ENCODE measurements around the gene FBXO45. TPM values are rescaled to one million over a fixed set of nuclear protein-coding genes. Genes with fewer than 3 reads are reported as not detected.

The FBXO45 gene
- total and polyA plus RNA-seq, 4 donors: 1.6 to 7.7 (median 3.6) TPM

- peaks cover 0 to 9% (median 3%) of the 10 kb centered on the region in 4 donors for H3K36me3 ChIP-seq (ENCODE audit: control insufficient read depth in 4 of 4, insufficient read depth in 3 of 4, low read depth in 1 of 4, low read length in 3 of 4)
- no peak overlapping the region for H3K9ac ChIP-seq (ENCODE audit: low read depth in 1 of 2, low read length in 2 of 2)
These were observed 10.0 kb upstream of the FBXO45 start for GRCh38 chr3:196558476-196558875.

More at GRCh38 chr3:196558476-196558875, 10.0 kb upstream of the FBXO45 start:
- no peak overlapping the region for H3K4me3 ChIP-seq (ENCODE audit: low read depth in 1 of 3, low read length in 3 of 3)
- H3K9me3 ChIP-seq (ENCODE audit: control insufficient read depth in 4 of 4, low read length in 3 of 4): no peaks in the 10 kb centered on the region
- no peak overlapping the region for H3K27ac ChIP-seq (ENCODE audit: low read depth in 1 of 2, low read length in 2 of 2)
- no peak for DNase-seq (ENCODE audit: low spot score)
- TF ChIP-seq GABPA (IDR thresholded peaks at IDR 0.05 in 1 of 2, conservative IDR thresholded peaks at IDR 0.05 in 1 of 2) (no peak), TAF1 (conservative IDR thresholded peaks at IDR 0.05) (no peak), ATF3 (IDR thresholded peaks at IDR 0.05) (no peak), HNF4A (conservative IDR thresholded peaks at IDR 0.05) (no peak), EGR1 (IDR thresholded peaks at IDR 0.05; ENCODE audit: low read depth in 2 of 2) (no peak), FOXA2 (IDR thresholded peaks at IDR 0.05) (no peak), REST (IDR thresholded peaks at IDR 0.05) (no peak), JUND (IDR thresholded peaks at IDR 0.05) (no peak), RXRA (IDR thresholded peaks at IDR 0.05) (no peak), YY1 (IDR thresholded peaks at IDR 0.05) (no peak), SP1 (IDR thresholded peaks at IDR 0.05) (no peak), FOXA1 (IDR thresholded peaks at IDR 0.05) (no peak), HNF4G (IDR thresholded peaks at IDR 0.05) (no peak)
- TF ChIP-seq, protein P1, sequence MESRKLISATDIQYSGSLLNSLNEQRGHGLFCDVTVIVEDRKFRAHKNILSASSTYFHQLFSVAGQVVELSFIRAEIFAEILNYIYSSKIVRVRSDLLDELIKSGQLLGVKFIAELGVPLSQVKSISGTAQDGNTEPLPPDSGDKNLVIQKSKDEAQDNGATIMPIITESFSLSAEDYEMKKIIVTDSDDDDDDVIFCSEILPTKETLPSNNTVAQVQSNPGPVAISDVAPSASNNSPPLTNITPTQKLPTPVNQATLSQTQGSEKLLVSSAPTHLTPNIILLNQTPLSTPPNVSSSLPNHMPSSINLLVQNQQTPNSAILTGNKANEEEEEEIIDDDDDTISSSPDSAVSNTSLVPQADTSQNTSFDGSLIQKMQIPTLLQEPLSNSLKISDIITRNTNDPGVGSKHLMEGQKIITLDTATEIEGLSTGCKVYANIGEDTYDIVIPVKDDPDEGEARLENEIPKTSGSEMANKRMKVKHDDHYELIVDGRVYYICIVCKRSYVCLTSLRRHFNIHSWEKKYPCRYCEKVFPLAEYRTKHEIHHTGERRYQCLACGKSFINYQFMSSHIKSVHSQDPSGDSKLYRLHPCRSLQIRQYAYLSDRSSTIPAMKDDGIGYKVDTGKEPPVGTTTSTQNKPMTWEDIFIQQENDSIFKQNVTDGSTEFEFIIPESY (IDR thresholded peaks at IDR 0.05): no peak
- TF ChIP-seq, protein P2, sequence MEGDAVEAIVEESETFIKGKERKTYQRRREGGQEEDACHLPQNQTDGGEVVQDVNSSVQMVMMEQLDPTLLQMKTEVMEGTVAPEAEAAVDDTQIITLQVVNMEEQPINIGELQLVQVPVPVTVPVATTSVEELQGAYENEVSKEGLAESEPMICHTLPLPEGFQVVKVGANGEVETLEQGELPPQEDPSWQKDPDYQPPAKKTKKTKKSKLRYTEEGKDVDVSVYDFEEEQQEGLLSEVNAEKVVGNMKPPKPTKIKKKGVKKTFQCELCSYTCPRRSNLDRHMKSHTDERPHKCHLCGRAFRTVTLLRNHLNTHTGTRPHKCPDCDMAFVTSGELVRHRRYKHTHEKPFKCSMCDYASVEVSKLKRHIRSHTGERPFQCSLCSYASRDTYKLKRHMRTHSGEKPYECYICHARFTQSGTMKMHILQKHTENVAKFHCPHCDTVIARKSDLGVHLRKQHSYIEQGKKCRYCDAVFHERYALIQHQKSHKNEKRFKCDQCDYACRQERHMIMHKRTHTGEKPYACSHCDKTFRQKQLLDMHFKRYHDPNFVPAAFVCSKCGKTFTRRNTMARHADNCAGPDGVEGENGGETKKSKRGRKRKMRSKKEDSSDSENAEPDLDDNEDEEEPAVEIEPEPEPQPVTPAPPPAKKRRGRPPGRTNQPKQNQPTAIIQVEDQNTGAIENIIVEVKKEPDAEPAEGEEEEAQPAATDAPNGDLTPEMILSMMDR (IDR thresholded peaks at IDR 0.05; ENCODE audit: low read depth, low read length, missing input control): no peak
- TF ChIP-seq, protein P3, sequence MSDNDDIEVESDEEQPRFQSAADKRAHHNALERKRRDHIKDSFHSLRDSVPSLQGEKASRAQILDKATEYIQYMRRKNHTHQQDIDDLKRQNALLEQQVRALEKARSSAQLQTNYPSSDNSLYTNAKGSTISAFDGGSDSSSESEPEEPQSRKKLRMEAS (IDR thresholded peaks at IDR 0.05): no peak
- peaks cover 0 to 2% (median 0%) of the 10 kb centered on the region in 4 donors for H3K4me1 ChIP-seq (ENCODE audit: control insufficient read depth in 4 of 4, insufficient read depth in 4 of 4, low read length in 3 of 4)
- H3K27me3 ChIP-seq (ENCODE audit: control insufficient read depth in 4 of 4, insufficient read depth in 4 of 4, low read length in 3 of 4): no peaks in the 10 kb centered on the region

All from liver (tissue), 9 donors.